ENCODE data around the gene SGSM2.

SGSM2 gene

DNA sequence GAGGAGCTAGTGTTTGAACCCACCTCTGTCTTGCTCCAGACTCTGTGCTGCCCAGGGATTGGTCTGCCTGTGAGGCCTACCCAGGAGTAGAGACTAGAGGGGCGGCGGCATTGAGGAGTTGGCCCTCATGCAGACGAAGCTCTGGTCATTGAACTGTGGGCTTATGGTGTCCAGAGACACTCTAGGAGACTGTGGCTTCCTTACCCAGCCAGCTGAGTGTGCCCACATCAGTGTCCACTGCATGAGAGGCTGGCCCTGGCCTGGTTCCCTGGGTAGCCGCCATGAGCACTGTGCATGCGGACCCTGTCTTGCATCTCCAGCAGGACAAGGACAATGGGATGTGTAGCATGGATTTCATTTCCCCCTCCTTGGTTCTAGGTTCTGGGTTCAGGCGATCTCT, 14.0 kb downstream of the SGSM2 start:
- DNase-seq (ENCODE audit: insufficient read length, low spot score) (no peak), FAIRE-seq (no peak)
- TF ChIP-seq POLR2A (IDR thresholded peaks at IDR 0.05; ENCODE audit: low read depth, low read length) (no peak), POLR2AphosphoS5 (IDR thresholded peaks at IDR 0.05; ENCODE audit: low read depth, low read length) (no peak), TAF1 (IDR thresholded peaks at IDR 0.05; ENCODE audit: low read depth, low read length) (no peak), POU2F2 (IDR thresholded peaks at IDR 0.05; ENCODE audit: low read depth, low read length) (no peak), PAX5 (IDR thresholded peaks at IDR 0.05; ENCODE audit: insufficient read depth, low read length, severe bottlenecking) (no peak), SPI1 (IDR thresholded peaks at IDR 0.05; ENCODE audit: low read depth, low read length) (no peak)

DNA sequence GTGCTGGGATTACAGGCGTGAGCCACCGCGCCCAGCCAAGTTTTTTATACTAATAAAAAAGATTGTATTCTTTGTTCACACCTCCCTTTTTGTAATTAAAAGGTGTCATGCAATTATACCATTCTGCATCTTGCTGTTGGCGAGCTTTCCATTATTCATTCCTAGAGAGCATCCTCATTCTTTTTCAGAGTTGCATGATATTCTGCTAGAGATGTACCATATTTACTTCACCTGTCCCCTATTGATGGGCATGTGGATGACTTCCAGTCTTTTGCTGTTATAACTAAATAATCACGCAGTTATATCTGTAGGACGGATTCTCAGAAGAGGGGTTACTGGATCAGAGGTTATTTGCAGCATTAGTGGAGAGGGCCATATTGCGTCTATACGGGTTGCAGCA, 17.0 kb downstream of the SGSM2 start:
- DNase-seq (ENCODE audit: insufficient read length, low spot score) (no peak), FAIRE-seq (no peak)
- no peak for TF ChIP-seq PAX5 (IDR thresholded peaks at IDR 0.05; ENCODE audit: insufficient read depth, low read length, severe bottlenecking)
- TF ChIP-seq POLR2AphosphoS5 (IDR thresholded peaks at IDR 0.05; ENCODE audit: low read depth, low read length), result no peak
- no peak for TF ChIP-seq TAF1 (IDR thresholded peaks at IDR 0.05; ENCODE audit: low read depth, low read length)
- TF ChIP-seq SPI1 (IDR thresholded peaks at IDR 0.05; ENCODE audit: low read depth, low read length), result no peak
- TF ChIP-seq POLR2A (IDR thresholded peaks at IDR 0.05; ENCODE audit: low read depth, low read length), result no peak
- no peak for TF ChIP-seq POU2F2 (IDR thresholded peaks at IDR 0.05; ENCODE audit: low read depth, low read length)

DNA sequence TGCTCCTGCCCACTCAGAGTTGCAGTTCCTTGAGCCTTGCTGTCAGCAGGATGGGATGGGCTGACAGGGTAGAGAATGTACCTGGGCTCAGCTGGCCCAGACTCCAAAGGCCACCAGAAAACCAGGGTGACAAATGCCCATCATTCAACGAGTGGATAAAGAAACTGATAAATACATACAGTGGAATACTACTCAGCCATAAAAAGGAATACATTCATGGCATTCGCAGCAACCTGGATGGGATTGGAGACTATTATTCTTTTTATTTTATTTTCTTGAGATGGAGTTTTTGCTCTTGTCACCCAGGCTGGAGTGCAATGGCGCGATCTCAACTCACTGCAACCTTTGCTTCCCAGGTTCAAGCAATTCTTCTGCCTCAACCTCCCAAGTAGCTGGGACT, 19.9 kb downstream of the SGSM2 start:
- TF ChIP-seq SPI1 (IDR thresholded peaks at IDR 0.05; ENCODE audit: low read depth, low read length), result no peak
- no peak for TF ChIP-seq TAF1 (IDR thresholded peaks at IDR 0.05; ENCODE audit: low read depth, low read length)
- no peak for TF ChIP-seq POU2F2 (IDR thresholded peaks at IDR 0.05; ENCODE audit: low read depth, low read length)
- TF ChIP-seq PAX5 (IDR thresholded peaks at IDR 0.05; ENCODE audit: insufficient read depth, low read length, severe bottlenecking), result no peak
- no peak for TF ChIP-seq POLR2A (IDR thresholded peaks at IDR 0.05; ENCODE audit: low read depth, low read length)
- TF ChIP-seq POLR2AphosphoS5 (IDR thresholded peaks at IDR 0.05; ENCODE audit: low read depth, low read length), result no peak
- no peak for DNase-seq (ENCODE audit: insufficient read length, low spot score)
- FAIRE-seq, result no peak

DNA sequence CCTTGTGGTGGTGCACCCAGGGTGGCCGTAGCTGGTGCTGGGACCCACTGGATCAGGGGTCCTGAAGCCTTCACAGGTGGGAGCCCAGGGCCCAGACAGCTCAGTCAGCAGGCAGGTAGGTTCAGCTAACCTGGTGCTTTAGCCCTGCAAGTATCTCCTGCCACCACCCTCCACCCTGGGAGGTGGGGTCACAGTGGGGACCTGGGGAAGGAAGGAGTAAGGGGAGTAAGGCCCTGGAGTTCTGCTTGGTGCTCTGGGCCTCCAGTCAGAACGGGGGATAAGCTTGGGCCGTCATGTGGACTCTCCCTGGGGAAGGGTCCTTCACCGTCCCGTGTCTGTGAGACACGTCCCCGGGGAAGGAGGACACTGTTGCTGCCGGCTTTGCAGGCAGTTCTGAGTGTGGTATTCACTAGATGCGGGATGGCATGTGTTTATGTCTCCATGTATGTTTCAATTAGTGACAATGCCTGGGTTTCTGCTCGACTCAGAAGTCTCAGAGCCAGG, 20.7 kb downstream of the SGSM2 start:
- FAIRE-seq (no peak), DNase-seq (ENCODE audit: insufficient read length, low spot score) (no peak)
- no peak for TF ChIP-seq SPI1 (IDR thresholded peaks at IDR 0.05; ENCODE audit: low read depth, low read length)
- no peak for TF ChIP-seq POU2F2 (IDR thresholded peaks at IDR 0.05; ENCODE audit: low read depth, low read length)
- TF ChIP-seq POLR2AphosphoS5 (IDR thresholded peaks at IDR 0.05; ENCODE audit: low read depth, low read length), result no peak
- no peak for TF ChIP-seq TAF1 (IDR thresholded peaks at IDR 0.05; ENCODE audit: low read depth, low read length)
- no peak for TF ChIP-seq POLR2A (IDR thresholded peaks at IDR 0.05; ENCODE audit: low read depth, low read length)
- TF ChIP-seq PAX5 (IDR thresholded peaks at IDR 0.05; ENCODE audit: insufficient read depth, low read length, severe bottlenecking), result no peak

DNA sequence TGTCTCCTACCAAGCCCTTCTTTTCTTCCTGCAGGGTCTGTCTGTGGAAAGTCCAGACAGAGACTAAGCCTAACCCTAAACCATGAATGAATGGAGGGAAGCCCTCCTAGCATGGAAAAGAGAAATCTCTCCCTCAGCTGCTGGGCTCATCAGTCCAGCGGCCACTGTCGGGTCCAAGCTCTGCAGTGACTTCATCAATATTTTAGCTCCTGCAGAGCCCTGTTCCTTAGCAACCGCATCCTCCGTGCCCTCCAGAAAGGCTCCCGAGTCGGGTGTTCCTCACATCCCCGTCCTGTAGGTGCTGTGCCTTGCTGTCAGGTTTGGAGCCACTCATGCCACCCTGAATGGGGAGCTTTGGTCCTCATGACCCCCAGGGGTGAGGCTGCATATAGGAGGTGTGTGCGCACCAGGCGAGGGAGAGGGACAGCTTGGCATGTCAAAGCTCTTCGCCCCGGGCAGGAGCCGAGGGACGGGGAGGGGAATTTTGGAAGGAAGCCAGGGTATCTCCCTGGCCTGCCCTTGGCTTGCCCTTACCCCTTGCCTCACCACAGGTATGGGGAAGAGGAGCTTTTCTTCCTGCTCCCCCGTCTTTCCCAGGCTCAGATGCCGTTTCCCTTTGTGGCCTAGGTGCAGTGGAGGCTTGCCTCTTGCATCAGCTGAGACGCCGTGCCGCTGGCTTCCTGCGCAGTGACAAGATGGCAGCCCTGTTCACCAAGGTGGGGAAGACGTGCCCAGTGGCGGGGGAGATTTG, 23.9 kb downstream of the SGSM2 start:
- DNase-seq (ENCODE audit: insufficient read length, low spot score) (no peak), FAIRE-seq (no peak)
- TF ChIP-seq POLR2AphosphoS5 (IDR thresholded peaks at IDR 0.05; ENCODE audit: low read depth, low read length) (no peak), POLR2A (IDR thresholded peaks at IDR 0.05; ENCODE audit: low read depth, low read length) (no peak), POU2F2 (IDR thresholded peaks at IDR 0.05; ENCODE audit: low read depth, low read length) (no peak), PAX5 (IDR thresholded peaks at IDR 0.05; ENCODE audit: insufficient read depth, low read length, severe bottlenecking) (no peak), SPI1 (IDR thresholded peaks at IDR 0.05; ENCODE audit: low read depth, low read length) (no peak), TAF1 (IDR thresholded peaks at IDR 0.05; ENCODE audit: low read depth, low read length) (no peak)

DNA sequence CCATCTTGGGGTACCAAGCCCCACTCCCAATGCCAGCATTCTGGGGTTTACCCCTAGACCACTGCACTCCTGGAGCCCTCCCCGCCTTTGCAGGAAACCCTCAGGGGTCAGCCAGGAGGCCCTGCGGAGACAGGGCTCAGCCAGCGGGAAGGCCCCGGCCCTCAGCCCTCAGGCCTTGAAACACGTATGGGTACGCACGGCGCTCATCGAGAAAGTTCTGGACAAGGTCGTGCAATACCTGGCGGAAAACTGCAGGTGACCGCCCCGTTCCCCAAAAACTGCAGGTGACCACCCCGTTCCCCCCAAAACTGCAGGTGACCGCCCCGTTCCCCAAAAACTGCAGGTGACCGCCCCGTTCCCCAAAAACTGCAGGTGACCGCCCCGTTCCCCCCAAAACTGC, 24.7 kb downstream of the SGSM2 start:
- DNase-seq (ENCODE audit: insufficient read length, low spot score) (no peak), FAIRE-seq (no peak)
- TF ChIP-seq POLR2A (IDR thresholded peaks at IDR 0.05; ENCODE audit: low read depth, low read length) (no peak), POLR2AphosphoS5 (IDR thresholded peaks at IDR 0.05; ENCODE audit: low read depth, low read length) (no peak)

DNA sequence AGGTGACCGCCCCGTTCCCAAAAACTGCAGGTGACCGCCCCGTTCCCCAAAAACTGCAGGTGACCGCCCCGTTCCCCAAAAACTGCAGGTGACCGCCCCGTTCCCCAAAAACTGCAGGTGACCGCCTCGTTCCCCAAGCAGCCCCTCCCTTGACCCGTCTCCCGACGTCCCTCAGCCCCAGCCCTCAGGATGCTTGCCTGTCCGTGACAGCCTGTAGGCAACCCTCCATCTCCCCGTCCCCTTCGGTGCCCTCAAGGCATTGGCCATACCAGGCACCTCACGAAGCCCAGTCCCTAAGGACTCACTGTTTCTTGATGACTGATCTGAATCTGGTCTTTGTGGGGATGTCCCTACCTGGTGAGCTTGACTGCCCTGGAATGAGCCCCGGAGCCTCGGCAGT, 25.1 kb downstream of the SGSM2 start:
- DNase-seq (ENCODE audit: insufficient read length, low spot score), result no peak
- TF ChIP-seq POLR2AphosphoS5 (IDR thresholded peaks at IDR 0.05; ENCODE audit: low read depth, low read length) (no peak), SPI1 (IDR thresholded peaks at IDR 0.05; ENCODE audit: low read depth, low read length) (no peak), POU2F2 (IDR thresholded peaks at IDR 0.05; ENCODE audit: low read depth, low read length) (no peak), PAX5 (IDR thresholded peaks at IDR 0.05; ENCODE audit: insufficient read depth, low read length, severe bottlenecking) (no peak), TAF1 (IDR thresholded peaks at IDR 0.05; ENCODE audit: low read depth, low read length) (no peak), POLR2A (IDR thresholded peaks at IDR 0.05; ENCODE audit: low read depth, low read length) (no peak)
- no peak for FAIRE-seq

DNA sequence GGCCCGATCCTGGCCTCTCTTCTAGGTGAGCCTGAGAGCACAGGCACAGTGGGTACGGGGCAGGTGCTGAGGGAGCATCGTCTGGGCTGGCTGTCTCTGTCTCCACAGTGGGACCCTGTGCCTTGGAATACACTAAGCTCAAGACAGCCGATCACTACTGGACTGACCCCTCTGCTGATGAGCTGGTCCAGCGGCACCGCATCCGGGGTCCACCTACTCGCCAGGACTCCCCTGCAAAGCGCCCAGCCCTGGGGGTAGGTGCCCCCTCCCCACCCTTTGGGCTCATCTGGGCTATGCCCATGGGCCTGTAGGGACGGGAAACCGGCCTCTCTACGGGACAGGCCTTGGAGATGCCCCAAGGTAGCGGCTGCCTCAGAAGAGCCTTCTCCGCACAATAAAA, 25.6 kb downstream of the SGSM2 start:
- FAIRE-seq (no peak), DNase-seq (ENCODE audit: insufficient read length, low spot score) (no peak)
- TF ChIP-seq SPI1 (IDR thresholded peaks at IDR 0.05; ENCODE audit: low read depth, low read length), result no peak
- no peak for TF ChIP-seq POU2F2 (IDR thresholded peaks at IDR 0.05; ENCODE audit: low read depth, low read length)
- no peak for TF ChIP-seq POLR2A (IDR thresholded peaks at IDR 0.05; ENCODE audit: low read depth, low read length)
- no peak for TF ChIP-seq POLR2AphosphoS5 (IDR thresholded peaks at IDR 0.05; ENCODE audit: low read depth, low read length)
- TF ChIP-seq PAX5 (IDR thresholded peaks at IDR 0.05; ENCODE audit: insufficient read depth, low read length, severe bottlenecking), result no peak
- no peak for TF ChIP-seq TAF1 (IDR thresholded peaks at IDR 0.05; ENCODE audit: low read depth, low read length)

DNA sequence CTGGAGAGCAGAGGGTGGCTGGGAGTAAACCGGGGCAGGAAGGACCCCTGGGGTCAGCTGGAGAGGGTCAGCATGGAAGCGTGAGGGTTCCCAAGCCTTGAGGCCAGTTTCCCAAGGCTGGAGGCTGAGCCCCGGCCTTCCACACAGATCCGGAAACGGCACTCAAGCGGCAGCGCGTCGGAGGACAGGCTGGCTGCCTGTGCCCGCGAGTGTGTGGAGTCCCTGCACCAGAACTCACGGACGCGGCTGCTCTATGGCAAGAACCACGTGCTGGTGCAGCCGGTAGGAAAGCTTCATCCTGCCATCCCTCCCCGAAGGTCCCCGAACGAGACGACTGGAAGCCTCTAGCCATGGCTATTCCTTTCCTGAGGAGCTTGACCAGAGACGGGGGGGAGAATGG, 26.0 kb downstream of the SGSM2 start:
- FAIRE-seq (no peak), DNase-seq (ENCODE audit: insufficient read length, low spot score) (no peak)
- TF ChIP-seq POLR2A (IDR thresholded peaks at IDR 0.05; ENCODE audit: low read depth, low read length), result no peak
- TF ChIP-seq POLR2AphosphoS5 (IDR thresholded peaks at IDR 0.05; ENCODE audit: low read depth, low read length), result no peak
- no peak for TF ChIP-seq SPI1 (IDR thresholded peaks at IDR 0.05; ENCODE audit: low read depth, low read length)
- TF ChIP-seq TAF1 (IDR thresholded peaks at IDR 0.05; ENCODE audit: low read depth, low read length), result no peak

Data from GM12891 (cell line).